Cardiac muscle cell (in vitro differentiated cells and primary cell): ENCODE results near the gene RSAD1. TPM values are rescaled to one million over a fixed set of nuclear protein-coding genes. Genes with fewer than 3 reads are reported as not detected.

Experiments used
- DNase-seq, 2 donors: peaks; one replicate each; pipeline versions ENCODE4 v3.0.0 to v3.0.0-alpha.2; 2010 to 2017; ENCODE audit warnings: low read depth in 1 of 2, low spot score in 1 of 2
- H3K27ac ChIP-seq: fragments of 200-600 bp; sonication (generic); 2 replicates; pipeline ENCODE4 v1.5.1; 2016
- H3K27me3 ChIP-seq: fragments of 200-600 bp; sonication (generic); 2 replicates; pipeline ENCODE4 v1.6.0; 2016; ENCODE audit warnings: control low read depth
- H3K36me3 ChIP-seq: fragments of 200-600 bp; sonication (generic); 2 replicates; pipeline ENCODE4 v1.5.1; 2016; ENCODE audit warnings: control low read depth
- H3K4me1 ChIP-seq: fragments of 200-600 bp; sonication (generic); 2 replicates; pipeline ENCODE4 v1.8.1; 2017; ENCODE audit warnings: low read depth, mild to moderate bottlenecking, mixed run types
- H3K4me3 ChIP-seq: fragments of 200-600 bp; sonication (generic); 2 replicates; pipeline ENCODE4 v1.5.1; 2016; ENCODE audit warnings: mild to moderate bottlenecking
- H3K9me3 ChIP-seq: fragments of 200-600 bp; sonication (generic); 2 replicates; pipeline ENCODE4 v1.5.1; 2017; ENCODE audit warnings: low read depth, mild to moderate bottlenecking, control low read depth
- polyA plus RNA-seq: library from polyadenylated mRNA; unstranded; fragments of >200 nt; fragmentation: Nextera tagmentation; extraction: Ambion mirVana; gene quantifications from 2 replicates; pipeline ENCODE4 v1.2.1, GENCODE V29; 2016
- total RNA-seq: library from RNA; depleted of rRNA; stranded (reverse); fragments of >200 nt; gene quantifications from 2 replicates; pipeline ENCODE4 v1.2.3, GENCODE V29; 2016
- TF ChIP-seq, protein P1 (sequence below): IDR thresholded peaks from 2 replicates; pipeline ENCODE4 v1.5.1; 2012; ENCODE audit warnings: low read depth, mild to moderate bottlenecking, low read length

RSAD1 gene
- total and polyA plus RNA-seq, 2 experiments from 2014 or later, result 35.8 to 39.7 TPM

DNA sequence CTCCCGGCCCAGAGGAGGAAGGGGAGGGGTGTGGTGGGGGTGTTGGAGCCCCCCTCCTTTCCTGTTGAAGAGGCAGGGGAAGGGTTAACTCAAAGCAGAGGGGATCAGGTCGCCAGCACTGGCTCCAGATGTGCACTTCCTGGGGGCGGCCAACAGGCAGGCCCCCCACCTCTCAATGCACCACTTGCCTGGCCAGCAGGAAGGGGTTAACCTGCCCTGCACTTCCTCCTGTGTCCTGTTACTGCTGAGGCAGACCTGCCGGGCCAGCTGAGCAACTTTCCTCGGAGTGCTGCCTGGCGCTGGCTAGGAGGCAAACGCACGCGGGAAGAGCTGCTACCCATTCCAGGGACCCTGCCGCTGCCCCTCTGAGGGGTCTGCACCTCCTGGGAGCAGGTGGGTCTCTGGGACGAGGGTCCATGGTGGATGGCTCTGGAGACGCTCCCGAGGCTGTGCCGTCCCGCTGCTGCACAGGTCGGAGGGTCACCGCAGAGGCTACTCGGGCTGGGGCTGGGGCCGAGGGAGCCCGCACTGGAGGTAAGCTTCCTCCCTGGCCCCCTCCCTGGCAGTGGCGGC is 53.9 kb downstream of the RSAD1 start, which contains the start of gene EPN3:
TSS of gene EPN3 (plus strand) at position 284 of the 573 bp plus-strand sequence. CDS start 3,822 bp downstream, outside the sequence.
- peak within 1 kb of the TSS; percentile 18 for H3K4me3 ChIP-seq
- peaks cover 28% of the 10 kb centered on the region for H3K4me1 ChIP-seq
- H3K27me3 ChIP-seq, result peaks cover 10% of the 10 kb centered on the region
- no peaks in the 10 kb centered on the region for H3K9me3 ChIP-seq
- no peak within 1 kb of the TSS for H3K27ac ChIP-seq
- peak; percentile 21 to 55 for DNase-seq
- H3K36me3 ChIP-seq, result no peaks in the 10 kb centered on the region
- TF ChIP-seq, protein P1, sequence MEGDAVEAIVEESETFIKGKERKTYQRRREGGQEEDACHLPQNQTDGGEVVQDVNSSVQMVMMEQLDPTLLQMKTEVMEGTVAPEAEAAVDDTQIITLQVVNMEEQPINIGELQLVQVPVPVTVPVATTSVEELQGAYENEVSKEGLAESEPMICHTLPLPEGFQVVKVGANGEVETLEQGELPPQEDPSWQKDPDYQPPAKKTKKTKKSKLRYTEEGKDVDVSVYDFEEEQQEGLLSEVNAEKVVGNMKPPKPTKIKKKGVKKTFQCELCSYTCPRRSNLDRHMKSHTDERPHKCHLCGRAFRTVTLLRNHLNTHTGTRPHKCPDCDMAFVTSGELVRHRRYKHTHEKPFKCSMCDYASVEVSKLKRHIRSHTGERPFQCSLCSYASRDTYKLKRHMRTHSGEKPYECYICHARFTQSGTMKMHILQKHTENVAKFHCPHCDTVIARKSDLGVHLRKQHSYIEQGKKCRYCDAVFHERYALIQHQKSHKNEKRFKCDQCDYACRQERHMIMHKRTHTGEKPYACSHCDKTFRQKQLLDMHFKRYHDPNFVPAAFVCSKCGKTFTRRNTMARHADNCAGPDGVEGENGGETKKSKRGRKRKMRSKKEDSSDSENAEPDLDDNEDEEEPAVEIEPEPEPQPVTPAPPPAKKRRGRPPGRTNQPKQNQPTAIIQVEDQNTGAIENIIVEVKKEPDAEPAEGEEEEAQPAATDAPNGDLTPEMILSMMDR, result no peak

DNA sequence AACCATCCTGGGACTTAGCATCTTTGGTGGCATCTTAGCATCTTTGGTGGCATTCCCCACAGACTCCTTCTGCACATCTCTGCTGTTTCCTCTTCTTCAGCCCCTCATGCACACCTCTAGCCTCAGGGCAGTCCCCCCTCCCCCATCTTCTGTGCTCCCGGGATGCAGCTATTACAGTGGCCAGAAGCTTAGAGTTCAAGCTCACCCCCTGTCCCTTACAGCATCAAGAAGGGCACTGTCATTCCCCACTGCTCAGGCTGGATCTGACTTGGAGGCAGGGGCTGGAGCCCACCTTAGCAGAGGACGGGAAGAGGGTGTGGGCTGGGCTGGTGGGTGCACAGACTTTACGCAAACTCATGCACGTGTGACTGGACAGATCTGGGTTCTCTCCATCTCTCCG is 54.5 kb downstream of the RSAD1 start:
- Histone ChIP-seq H3K27me3 (peaks cover 10% of the 10 kb centered on the region), H3K36me3 (no peaks in the 10 kb centered on the region), H3K4me1 (peaks cover 28% of the 10 kb centered on the region), H3K27ac (no peak overlapping the region), H3K4me3 (peak overlapping the region; percentile 18), H3K9me3 (no peaks in the 10 kb centered on the region)
- DNase-seq, result no peak
- TF ChIP-seq, protein P1, result no peak

DNA sequence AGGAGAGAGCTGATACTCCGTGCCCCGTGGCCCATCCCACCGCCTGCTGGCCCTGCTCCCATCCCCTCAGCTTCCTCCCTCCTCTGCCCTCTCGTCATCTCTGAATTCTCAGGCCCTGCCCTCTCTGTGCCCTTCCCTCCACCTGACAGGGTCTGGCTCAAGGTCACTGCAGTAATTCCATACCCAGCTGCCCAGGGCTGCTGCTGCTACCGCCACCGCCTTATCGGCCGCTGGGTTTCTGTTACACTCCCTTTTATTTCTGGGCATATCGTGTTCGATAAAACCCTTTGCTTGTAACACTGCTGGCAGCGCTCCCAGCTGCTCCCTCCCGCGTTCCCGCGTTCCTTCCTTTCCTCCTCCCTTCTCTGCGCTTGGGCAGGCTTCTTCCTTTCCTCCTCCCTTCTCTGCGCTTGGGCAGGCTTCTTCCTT is 55.1 kb downstream of the RSAD1 start:
- H3K4me1 ChIP-seq, result peaks cover 28% of the 10 kb centered on the region
- no peaks in the 10 kb centered on the region for H3K9me3 ChIP-seq
- DNase-seq, result peak; percentile 54 to 77
- peaks cover 10% of the 10 kb centered on the region for H3K27me3 ChIP-seq
- H3K4me3 ChIP-seq, result no peak overlapping the region
- H3K27ac ChIP-seq, result no peak overlapping the region
- TF ChIP-seq, protein P1, result no peak
- H3K36me3 ChIP-seq, result no peaks in the 10 kb centered on the region

DNA sequence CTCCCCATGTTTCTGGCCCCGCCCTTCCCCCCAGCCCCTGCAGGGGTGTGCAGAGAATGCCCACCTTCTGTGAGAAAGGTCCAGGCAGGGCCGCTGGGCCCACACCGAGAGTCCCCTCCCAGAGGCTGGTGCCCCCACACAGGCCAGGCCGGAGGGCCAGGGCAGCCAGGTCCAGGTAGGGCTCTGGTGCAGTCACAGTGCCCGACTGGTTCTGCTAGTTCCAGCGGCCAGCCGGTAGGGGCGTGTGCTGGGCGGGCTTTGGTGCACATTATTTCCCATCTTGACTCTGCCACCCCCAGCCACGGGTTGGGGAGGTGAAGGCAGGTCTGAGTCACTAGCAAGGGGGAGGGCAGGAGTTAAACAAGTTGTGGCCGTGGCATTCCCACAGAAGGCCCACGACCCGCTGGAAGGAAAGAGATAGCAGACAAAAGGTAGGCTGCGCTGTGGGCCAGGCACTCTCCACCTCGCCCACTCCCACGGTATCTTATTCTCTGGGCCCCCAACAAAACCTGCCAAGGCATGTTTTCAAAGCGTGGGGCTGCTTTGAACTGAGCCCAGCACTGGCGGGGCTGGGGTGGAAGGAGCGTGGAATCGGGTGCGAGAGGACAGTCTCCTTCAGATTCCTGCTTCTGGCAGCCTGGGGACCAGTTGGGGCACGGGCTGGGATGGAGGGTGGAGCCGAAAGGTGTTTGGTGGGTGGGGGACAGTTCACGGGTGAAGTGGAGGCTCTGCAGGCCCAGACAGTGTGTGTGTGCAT is 55.7 kb downstream of the RSAD1 start:
- no peaks in the 10 kb centered on the region for H3K9me3 ChIP-seq
- no peak overlapping the region for H3K4me3 ChIP-seq
- peaks cover 10% of the 10 kb centered on the region for H3K27me3 ChIP-seq
- TF ChIP-seq, protein P1, result peak; percentile 34
- no peak overlapping the region for H3K27ac ChIP-seq
- H3K4me1 ChIP-seq, result peaks cover 28% of the 10 kb centered on the region
- H3K36me3 ChIP-seq, result no peaks in the 10 kb centered on the region
- DNase-seq, result no peak

DNA sequence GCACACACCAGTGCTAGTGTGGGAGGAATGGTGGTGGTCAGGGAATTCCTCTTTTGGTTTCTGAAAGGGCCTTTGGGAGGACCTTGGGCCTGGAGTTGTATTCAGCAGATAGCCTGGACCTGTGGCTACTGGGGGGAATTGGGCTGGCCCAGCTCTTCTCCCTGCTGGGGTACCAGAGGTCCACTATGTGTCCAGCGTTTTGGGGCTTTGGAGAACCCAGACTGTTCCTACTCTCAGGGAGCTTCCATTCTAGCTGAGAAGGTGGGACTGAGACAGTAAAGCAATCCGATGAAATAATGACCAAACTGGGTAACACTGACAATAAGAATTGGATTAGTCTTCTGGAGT is 56.3 kb downstream of the RSAD1 start:
- H3K27me3 ChIP-seq, result peaks cover 10% of the 10 kb centered on the region
- H3K9me3 ChIP-seq, result no peaks in the 10 kb centered on the region
- H3K4me1 ChIP-seq, result peaks cover 28% of the 10 kb centered on the region
- TF ChIP-seq, protein P1, result no peak
- DNase-seq, result no peak
- no peaks in the 10 kb centered on the region for H3K36me3 ChIP-seq
- H3K27ac ChIP-seq, result no peak overlapping the region
- H3K4me3 ChIP-seq, result no peak overlapping the region
